NT2/D1 (cell line): ENCODE data around the gene CACNG8.

ENCODE experiments used
- YY1 ChIP-seq: IDR thresholded peaks from 2 replicates; pipeline ENCODE4 v1.6.1; 2011; ENCODE audit not compliant: insufficient read length, insufficient read depth
- ZNF274 ChIP-seq: IDR thresholded peaks from 2 replicates; pipeline ENCODE4 v1.6.1; 2011; ENCODE audit warnings: mild to moderate bottlenecking, low read depth, low read length

DNA sequence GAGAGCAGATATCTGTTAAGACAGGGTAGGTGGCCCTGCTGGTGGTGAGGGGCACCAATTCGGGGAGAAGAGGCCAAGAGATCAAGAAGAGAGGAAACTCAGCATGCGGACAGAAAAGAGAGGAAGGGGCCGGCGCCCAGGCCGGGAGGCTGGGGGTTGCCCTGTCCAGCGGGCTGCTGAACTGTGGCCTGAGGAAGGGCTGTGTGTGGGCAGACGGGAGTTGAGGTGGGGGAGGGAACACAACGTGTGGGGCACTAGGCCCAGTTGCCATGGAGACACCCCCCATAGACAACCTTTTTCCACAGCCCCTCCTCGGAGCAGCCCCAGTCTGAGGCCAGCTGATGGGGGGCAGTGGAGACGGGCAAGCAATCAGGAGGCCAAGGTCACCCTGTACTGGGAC, 2.5 kb upstream of the CACNG8 start:
- no peak for TF ChIP-seq ZNF274
- no peak for TF ChIP-seq YY1
